Cardiac muscle cell (in vitro differentiated cells and primary cell): ENCODE measurements around the gene SPIRE2. TPM values are rescaled to one million over a fixed set of nuclear protein-coding genes. Genes with fewer than 3 reads are reported as not detected.
"Not testable (repeated sequence)": the region's sequence is repeated elsewhere in the genome, so short reads cannot be mapped to it uniquely, and the experiment has no call there.

Experiments
- DNase-seq, 2 donors: peaks; one replicate each; pipeline versions ENCODE4 v3.0.0 to v3.0.0-alpha.2; 2010 to 2017; ENCODE audit warnings: low read depth in 1 of 2, low spot score in 1 of 2
- H3K27ac ChIP-seq: fragments of 200-600 bp; sonication (generic); 2 replicates; pipeline ENCODE4 v1.5.1; 2016
- H3K27me3 ChIP-seq: fragments of 200-600 bp; sonication (generic); 2 replicates; pipeline ENCODE4 v1.6.0; 2016; ENCODE audit warnings: control low read depth
- H3K36me3 ChIP-seq: fragments of 200-600 bp; sonication (generic); 2 replicates; pipeline ENCODE4 v1.5.1; 2016; ENCODE audit warnings: control low read depth
- H3K4me1 ChIP-seq: fragments of 200-600 bp; sonication (generic); 2 replicates; pipeline ENCODE4 v1.8.1; 2017; ENCODE audit warnings: low read depth, mild to moderate bottlenecking, mixed run types
- H3K4me3 ChIP-seq: fragments of 200-600 bp; sonication (generic); 2 replicates; pipeline ENCODE4 v1.5.1; 2016; ENCODE audit warnings: mild to moderate bottlenecking
- H3K9me3 ChIP-seq: fragments of 200-600 bp; sonication (generic); 2 replicates; pipeline ENCODE4 v1.5.1; 2017; ENCODE audit warnings: low read depth, mild to moderate bottlenecking, control low read depth
- CTCF ChIP-seq: IDR thresholded peaks from 2 replicates; pipeline ENCODE4 v1.5.1; 2012; ENCODE audit warnings: low read depth, mild to moderate bottlenecking, low read length
- polyA plus RNA-seq: library from polyadenylated mRNA; unstranded; fragments of >200 nt; fragmentation: Nextera tagmentation; extraction: Ambion mirVana; gene quantifications from 2 replicates; pipeline ENCODE4 v1.2.1, GENCODE V29; 2016
- total RNA-seq: library from RNA; depleted of rRNA; stranded (reverse); fragments of >200 nt; gene quantifications from 2 replicates; pipeline ENCODE4 v1.2.3, GENCODE V29; 2016

The SPIRE2 gene
- total and polyA plus RNA-seq, 2 experiments from 2014 or later = 3.8 to 7.8 TPM

GRCh38 chr16:89826531-89827382 lies 1.5 kb upstream of the SPIRE2 start:
- DNase-seq = peak in 1 of 2 donors; percentile 25
- H3K4me1 ChIP-seq = peaks cover 10% of the 10 kb centered on the region
- no peaks in the 10 kb centered on the region for H3K27me3 ChIP-seq
- no peaks in the 10 kb centered on the region for H3K36me3 ChIP-seq
- no peaks in the 10 kb centered on the region for H3K9me3 ChIP-seq
- no peak for TF ChIP-seq CTCF
- H3K4me3 ChIP-seq = no peak overlapping the region
- no peak overlapping the region for H3K27ac ChIP-seq

GRCh38 chr16:89827383-89828198 lies 684 bp upstream of the SPIRE2 start:
- peak; percentile 54 to 77 for DNase-seq
- peak overlapping the region; percentile 57 for H3K4me3 ChIP-seq
- H3K36me3 ChIP-seq = no peaks in the 10 kb centered on the region
- H3K4me1 ChIP-seq = peaks cover 9% of the 10 kb centered on the region
- no peak for TF ChIP-seq CTCF
- peak overlapping the region; percentile 65 for H3K27ac ChIP-seq
- no peaks in the 10 kb centered on the region for H3K9me3 ChIP-seq
- no peaks in the 10 kb centered on the region for H3K27me3 ChIP-seq

GRCh38 chr16:89828870-89829629 lies 775 bp downstream of the SPIRE2 start:
- Histone ChIP-seq H3K9me3 (no peaks in the 10 kb centered on the region), H3K27ac (no peak overlapping the region), H3K27me3 (no peaks in the 10 kb centered on the region), H3K4me3 (peak overlapping the region; percentile 11), H3K4me1 (peaks cover 4% of the 10 kb centered on the region), H3K36me3 (no peaks in the 10 kb centered on the region)
- no peak for TF ChIP-seq CTCF
- no peak for DNase-seq

- no peak for TF ChIP-seq CTCF
- no peaks in the 10 kb centered on the region for H3K27me3 ChIP-seq
- DNase-seq = no peak
- no peak overlapping the region for H3K4me3 ChIP-seq
- H3K4me1 ChIP-seq = peaks cover 4% of the 10 kb centered on the region
- H3K27ac ChIP-seq = no peak overlapping the region
- H3K9me3 ChIP-seq = no peaks in the 10 kb centered on the region
- no peaks in the 10 kb centered on the region for H3K36me3 ChIP-seq
Observed at GRCh38 chr16:89829630-89830437, 1.6 kb downstream of the SPIRE2 start.

- no peak overlapping the region for H3K4me3 ChIP-seq
- H3K9me3 ChIP-seq = no peaks in the 10 kb centered on the region
- H3K27ac ChIP-seq = no peak overlapping the region
- no peaks in the 10 kb centered on the region for H3K36me3 ChIP-seq
- DNase-seq = no peak
- peaks cover 4% of the 10 kb centered on the region for H3K4me1 ChIP-seq
- no peak for TF ChIP-seq CTCF
- no peaks in the 10 kb centered on the region for H3K27me3 ChIP-seq
Observed at GRCh38 chr16:89831810-89832328, 3.6 kb downstream of the SPIRE2 start.

GRCh38 chr16:89833664-89834363 lies 5.5 kb downstream of the SPIRE2 start:
- not testable (repeated sequence) for H3K4me3 ChIP-seq, DNase-seq, H3K27ac ChIP-seq, H3K9me3 ChIP-seq, H3K27me3 ChIP-seq, H3K36me3 ChIP-seq, H3K4me1 ChIP-seq

- not testable (repeated sequence) for H3K4me1 ChIP-seq, DNase-seq, H3K9me3 ChIP-seq, H3K27ac ChIP-seq, H3K27me3 ChIP-seq, H3K4me3 ChIP-seq, H3K36me3 ChIP-seq
Observed at GRCh38 chr16:89834813-89835363, 6.6 kb downstream of the SPIRE2 start.
